Mammary epithelial cell (primary cell): ENCODE measurements around the gene WDR47.

Experiments
- CTCF ChIP-seq, 2 donors: IDR thresholded peaks in 1 of 2; conservative IDR thresholded peaks in 1 of 2; 2 replicates each; pipeline ENCODE4 v1.5.1; 2011 to 2012; ENCODE audit warnings: inconsistent platforms in 2 of 2, low read length in 2 of 2, mild to moderate bottlenecking in 2 of 2, control low read depth in 1 of 2, low read depth in 1 of 2; ENCODE audit not compliant: insufficient read depth in 1 of 2; ENCODE audit errors: extremely low read depth in 1 of 2
- EZH2 ChIP-seq: IDR thresholded peaks from 2 replicates; pipeline ENCODE4 v1.6.1; 2012; ENCODE audit warnings: low read length, inconsistent platforms, borderline replicate concordance

- TF ChIP-seq CTCF (conservative IDR thresholded peaks at IDR 0.05 in 1 of 2, IDR thresholded peaks at IDR 0.05 in 1 of 2; ENCODE audit: extremely low read depth in 1 of 2, insufficient read depth in 1 of 2, low read depth in 1 of 2, low read length in 2 of 2) = no peak
- no peak for TF ChIP-seq EZH2
Measured at GRCh38 chr1:109047339-109047738, 5.4 kb upstream of the WDR47 start.
